Mesendoderm (in vitro differentiated cells): ENCODE results near the gene OR2T10.
"Not testable (repeated sequence)": the region's sequence is repeated elsewhere in the genome, so short reads cannot be mapped to it uniquely, and the experiment has no call there.

Experiments
- DNase-seq: peaks from one replicate; pipeline ENCODE4 v3.0.0; 2013
- H2AK5ac ChIP-seq: 2 replicates; pipeline ENCODE4 v1.6.1; 2013; ENCODE audit warnings: low read length, inconsistent platforms
- H2BK120ac ChIP-seq: 2 replicates; pipeline ENCODE4 v1.6.1; 2013; ENCODE audit warnings: low read depth, mild to moderate bottlenecking, low read length, moderate library complexity, mixed read lengths
- H2BK15ac ChIP-seq: replicated peaks from 2 replicates; pipeline ENCODE4 v1.6.1; 2013; ENCODE audit warnings: low read depth, mild to moderate bottlenecking, moderate library complexity
- H2BK5ac ChIP-seq: 2 replicates; pipeline ENCODE4 v1.6.1; 2013; ENCODE audit warnings: low read length, inconsistent platforms
- H3K18ac ChIP-seq: 2 replicates; pipeline ENCODE4 v1.6.1; 2013; ENCODE audit warnings: mild to moderate bottlenecking, low read length, mixed read lengths
- H3K23ac ChIP-seq: one replicate; pipeline ENCODE4 v1.6.1; 2013; ENCODE audit warnings: low read length
- H3K27ac ChIP-seq: 2 replicates; pipeline ENCODE4 v1.5.1; 2013; ENCODE audit warnings: low read depth, mild to moderate bottlenecking, inconsistent platforms, low read length, moderate library complexity
- H3K27me3 ChIP-seq: 2 replicates; pipeline ENCODE4 v1.6.1; 2013; ENCODE audit warnings: low read length, control low read depth, mild to moderate bottlenecking, inconsistent platforms; ENCODE audit not compliant: insufficient read depth, poor library complexity
- H3K36me3 ChIP-seq: 2 replicates; pipeline ENCODE4 v1.6.1; 2013; ENCODE audit warnings: low read length, inconsistent platforms; ENCODE audit not compliant: control insufficient read depth, insufficient read depth
- H3K4ac ChIP-seq: one replicate; pipeline ENCODE4 v1.6.1; 2013; ENCODE audit warnings: low read depth, mild to moderate bottlenecking, low read length, moderate library complexity
- H3K4me1 ChIP-seq: 2 replicates; pipeline ENCODE4 v1.6.1; 2013; ENCODE audit warnings: low read depth, low read length, inconsistent platforms; ENCODE audit not compliant: control insufficient read depth
- H3K4me2 ChIP-seq: 2 replicates; pipeline ENCODE4 v1.6.1; 2013; ENCODE audit warnings: low read length
- H3K4me3 ChIP-seq: 2 replicates; pipeline ENCODE4 v1.5.1; 2013; ENCODE audit warnings: mild to moderate bottlenecking, low read length
- H3K56ac ChIP-seq: one replicate; pipeline ENCODE4 v1.6.1; 2013; ENCODE audit warnings: low read length
- H3K79me1 ChIP-seq: 2 replicates; pipeline ENCODE4 v1.6.1; 2013; ENCODE audit warnings: low read length, inconsistent platforms
- H3K79me2 ChIP-seq: 2 replicates; pipeline ENCODE4 v1.6.1; 2013; ENCODE audit warnings: mild to moderate bottlenecking, low read length; ENCODE audit not compliant: control insufficient read depth, insufficient read depth
- H3K9ac ChIP-seq: 2 replicates; pipeline ENCODE4 v1.6.1; 2013; ENCODE audit warnings: low read length, inconsistent platforms
- H4K5ac ChIP-seq: one replicate; pipeline ENCODE4 v1.6.1; 2013; ENCODE audit warnings: low read length
- H4K8ac ChIP-seq: one replicate; pipeline ENCODE4 v1.6.1; 2013; ENCODE audit warnings: low read depth, mild to moderate bottlenecking, control low read depth, low read length, moderate library complexity
- WGBS: extraction: QIAGEN DNeasy Blood & Tissue Kit; methylation state at CpG from one replicate; pipeline ENCODE4 v1.1.7; 2013; ENCODE audit warnings: low lambda C conversion rate, missing lambda C conversion rate; ENCODE audit not compliant: insufficient coverage; ENCODE audit errors: extremely low coverage; 5-methylcytosine and 5-hydroxymethylcytosine counted together

The OR2T10 gene

DNA sequence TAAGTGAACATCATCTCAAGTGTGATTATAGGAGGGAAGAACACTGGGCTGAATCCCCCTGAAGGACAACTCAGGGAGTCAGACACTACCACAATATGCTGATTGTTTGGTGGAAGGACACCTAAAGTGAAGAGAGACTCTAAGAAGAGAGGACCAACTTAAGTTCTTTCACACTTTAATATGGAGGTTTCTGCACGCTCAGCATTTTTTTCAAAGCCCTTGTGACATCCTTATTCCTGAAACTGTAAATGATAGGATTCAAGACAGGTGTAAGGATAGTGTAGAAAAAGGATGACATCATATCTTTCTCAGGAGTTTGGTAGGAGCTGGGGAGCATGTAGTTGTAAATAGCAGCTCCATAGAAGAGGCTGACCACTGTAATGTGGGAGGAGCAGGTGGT lies 4.8 kb downstream of the OR2T10 start:
- H3K36me3 ChIP-seq: no peaks in the 10 kb centered on the region
- no peak overlapping the region for H3K4me3 ChIP-seq
- no peaks in the 10 kb centered on the region for H3K27me3 ChIP-seq
- H3K18ac ChIP-seq: no peak overlapping the region
- no peaks in the 10 kb centered on the region for H3K79me2 ChIP-seq
- no peak overlapping the region for H3K4ac ChIP-seq
- H4K8ac ChIP-seq: no peak overlapping the region
- no peak overlapping the region for H3K27ac ChIP-seq
- H2BK120ac ChIP-seq: no peak overlapping the region
- H3K23ac ChIP-seq: no peak overlapping the region
- DNase-seq: no peak
- H3K79me1 ChIP-seq: no peaks in the 10 kb centered on the region
- WGBS: no CpG with 5 or more reads among the region's 1 CpG
- no peak overlapping the region for H3K56ac ChIP-seq
- H4K5ac ChIP-seq: no peak overlapping the region
- no peaks in the 10 kb centered on the region for H3K4me1 ChIP-seq
- no peak overlapping the region for H3K9ac ChIP-seq
- no peak overlapping the region for H2BK5ac ChIP-seq
- H2BK15ac ChIP-seq: no peak overlapping the region
- no peak overlapping the region for H2AK5ac ChIP-seq
- H3K4me2 ChIP-seq: no peak overlapping the region

DNA sequence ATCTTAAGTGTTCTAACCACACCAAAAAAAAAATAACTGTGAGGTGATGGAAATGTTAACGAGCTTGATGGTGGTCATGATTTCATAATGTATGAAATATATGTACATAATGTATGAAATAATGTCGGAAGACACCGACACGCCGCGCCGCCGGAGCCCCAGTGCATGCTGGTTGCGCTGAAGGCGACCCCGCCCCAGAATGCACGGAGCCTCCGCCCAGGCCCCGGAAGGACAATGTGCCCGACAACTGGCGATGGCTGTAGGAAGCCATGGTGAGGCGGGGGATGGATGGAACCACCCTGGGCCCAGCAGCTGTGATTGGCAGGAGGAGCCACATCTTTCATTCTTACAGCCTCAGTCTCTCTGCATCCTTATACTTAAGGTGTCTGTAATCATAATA lies 7.4 kb downstream of the OR2T10 start:
- H3K27me3 ChIP-seq: no peaks in the 10 kb centered on the region
- no peak for DNase-seq
- no CpG with 5 or more reads among the region's 17 CpGs for WGBS

GRCh38 chr1:248589334-248589733 lies 8.2 kb downstream of the OR2T10 start:
- Histone ChIP-seq H3K4me2 (no peak overlapping the region), H3K23ac (no peak overlapping the region), H4K5ac (no peak overlapping the region), H3K4ac (no peak overlapping the region), H4K8ac (no peak overlapping the region), H2BK5ac (no peak overlapping the region), H3K79me2 (no peaks in the 10 kb centered on the region), H3K27me3 (no peaks in the 10 kb centered on the region), H2BK120ac (no peak overlapping the region), H2BK15ac (no peak overlapping the region), H3K36me3 (no peaks in the 10 kb centered on the region), H3K18ac (no peak overlapping the region), H2AK5ac (no peak overlapping the region), H3K56ac (no peak overlapping the region), H3K4me1 (no peaks in the 10 kb centered on the region), H3K4me3 (no peak overlapping the region), H3K27ac (no peak overlapping the region), H3K79me1 (no peaks in the 10 kb centered on the region), H3K9ac (no peak overlapping the region)
- DNase-seq: no peak
- no CpG with 5 or more reads among the region's 3 CpGs for WGBS

More for the DNA sequence above, 7.4 kb downstream of the OR2T10 start:
- Histone ChIP-seq H2AK5ac (no peak overlapping the region), H2BK120ac (no peak overlapping the region), H3K36me3 (no peaks in the 10 kb centered on the region), H3K4me2 (no peak overlapping the region), H3K4me1 (no peaks in the 10 kb centered on the region), H3K56ac (no peak overlapping the region), H4K5ac (no peak overlapping the region), H2BK15ac (no peak overlapping the region), H3K79me2 (no peaks in the 10 kb centered on the region), H4K8ac (no peak overlapping the region), H3K9ac (no peak overlapping the region), H3K23ac (no peak overlapping the region), H3K27ac (no peak overlapping the region), H3K79me1 (no peaks in the 10 kb centered on the region), H3K4ac (no peak overlapping the region), H2BK5ac (no peak overlapping the region), H3K4me3 (no peak overlapping the region), H3K18ac (no peak overlapping the region)

GRCh38 chr1:248585266-248585665 lies 12.2 kb downstream of the OR2T10 start:
- Histone ChIP-seq H4K5ac (no peak overlapping the region), H3K79me2 (no peaks in the 10 kb centered on the region), H3K9ac (no peak overlapping the region), H3K27me3 (no peaks in the 10 kb centered on the region), H3K36me3 (no peaks in the 10 kb centered on the region), H3K56ac (no peak overlapping the region), H3K27ac (no peak overlapping the region), H3K23ac (no peak overlapping the region), H3K4me1 (no peaks in the 10 kb centered on the region), H2AK5ac (no peak overlapping the region), H3K4me3 (no peak overlapping the region), H4K8ac (no peak overlapping the region), H3K4me2 (no peak overlapping the region), H3K18ac (no peak overlapping the region), H3K79me1 (no peaks in the 10 kb centered on the region), H2BK15ac (no peak overlapping the region), H3K4ac (no peak overlapping the region), H2BK120ac (no peak overlapping the region), H2BK5ac (no peak overlapping the region)
- WGBS: no CpG with 5 or more reads among the region's 3 CpGs
- DNase-seq: no peak

DNA sequence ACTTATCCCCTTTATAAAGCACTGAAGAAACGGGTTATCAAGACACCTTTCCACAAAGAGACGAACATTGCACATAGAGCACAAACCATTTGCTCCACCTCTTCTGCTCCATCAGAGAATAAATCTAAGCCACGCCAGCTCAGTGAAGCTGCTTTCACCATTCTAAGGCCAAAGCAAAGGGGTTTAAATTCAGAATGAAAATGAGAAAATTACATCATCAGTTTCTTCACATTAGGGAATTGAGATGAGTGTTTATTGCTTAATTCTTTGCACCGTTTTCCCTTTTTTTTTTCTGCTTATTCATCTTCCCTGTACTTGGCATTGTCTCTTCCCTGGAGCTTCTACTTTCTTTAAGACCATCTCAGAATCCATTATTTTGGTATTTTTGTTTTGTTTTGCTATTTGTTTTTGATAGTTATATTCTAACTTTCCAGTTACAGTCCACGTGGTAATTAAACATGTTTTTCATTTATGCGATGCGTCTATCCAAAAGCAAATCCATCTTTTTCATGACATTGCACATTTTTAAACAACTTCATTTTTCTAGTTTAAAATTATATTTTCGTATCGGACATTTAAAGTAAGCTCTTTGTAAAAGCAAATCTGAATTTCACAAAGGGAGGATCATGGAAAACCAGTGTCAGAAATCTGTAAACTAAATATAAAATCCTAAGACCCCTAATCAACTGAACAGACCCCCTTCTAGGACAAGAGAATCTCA lies 21.1 kb downstream of the OR2T10 start:
- no peak overlapping the region for H3K9ac ChIP-seq
- no peak overlapping the region for H3K18ac ChIP-seq

GRCh38 chr1:248574657-248575056 lies 22.8 kb downstream of the OR2T10 start, which contains the start of gene OR2T34:
Gene OR2T34, minus strand, starts transcription at chr1:248574757. Its CDS starts 0 bp downstream, at chr1:248574757.
- H3K18ac ChIP-seq, H3K79me2 ChIP-seq, H3K79me1 ChIP-seq, H3K4me1 ChIP-seq, H3K4ac ChIP-seq, H3K4me2 ChIP-seq, H4K8ac ChIP-seq, H3K4me3 ChIP-seq, H3K36me3 ChIP-seq, H2BK5ac ChIP-seq, H3K9ac ChIP-seq, H3K56ac ChIP-seq, H4K5ac ChIP-seq, H3K27me3 ChIP-seq, H3K23ac ChIP-seq, DNase-seq, H2BK15ac ChIP-seq, H3K27ac ChIP-seq, H2AK5ac ChIP-seq, H2BK120ac ChIP-seq: not testable (repeated sequence)
- WGBS: no CpG with 5 or more reads among the region's 3 CpGs

More for the DNA sequence above, 21.1 kb downstream of the OR2T10 start:
- H3K56ac ChIP-seq: no peak overlapping the region
- H3K27ac ChIP-seq: no peak overlapping the region
- H3K27me3 ChIP-seq: no peaks in the 10 kb centered on the region
- H3K79me2 ChIP-seq: no peaks in the 10 kb centered on the region
- no CpG with 5 or more reads among the region's 9 CpGs for WGBS
- H3K79me1 ChIP-seq: no peaks in the 10 kb centered on the region
- H2BK5ac ChIP-seq: no peak overlapping the region
- no peak overlapping the region for H3K4ac ChIP-seq
- H3K36me3 ChIP-seq: no peaks in the 10 kb centered on the region
- H3K4me2 ChIP-seq: no peak overlapping the region
- no peak overlapping the region for H3K4me3 ChIP-seq
- H4K8ac ChIP-seq: no peak overlapping the region
- H2AK5ac ChIP-seq: no peak overlapping the region
- no peak overlapping the region for H4K5ac ChIP-seq
- H2BK15ac ChIP-seq: no peak overlapping the region
- H2BK120ac ChIP-seq: no peak overlapping the region
- H3K4me1 ChIP-seq: no peaks in the 10 kb centered on the region
- no peak for DNase-seq
- H3K23ac ChIP-seq: no peak overlapping the region
